Measurements from ENCODE around the gene ZNF787. TPM values are rescaled to one million over a fixed set of nuclear protein-coding genes. Genes with fewer than 3 reads are reported as not detected.

The ZNF787 gene
- total RNA-seq, 4 donors from 2014 or later, result 24.9 to 53.1 (median 27.4) TPM

GRCh38 chr19:56113074-56113632, 7.9 kb downstream of the ZNF787 start:
- WGBS, 2 donors (ENCODE audit: low coverage in 1 of 2), result 69% methylated on average over 20 of the region's 20 CpGs; no CpG with 5 or more reads in 1 of the 2 donors
- H3K27ac ChIP-seq, result peak overlapping the region in 3 of 4 donors; percentile 81 to 84 (median 82)
- no peaks in the 10 kb centered on the region for H3K9me3 ChIP-seq
- no peak for DNase-seq
- no peak overlapping the region for H3K4me3 ChIP-seq
- intact Hi-C loops (cut with DNase I; ENCODE audit: low total_unique reads) (no loop called here), in situ Hi-C loops (cut with MboI; ENCODE audit: low pct_ligation_motif_present in 1 of 4, low pct_unique_long_range_greater_than_20kb in 1 of 4, low sequenced_read_pairs in 3 of 4) (no loop called here)
- H3K4me1 ChIP-seq, result peaks cover 61 to 86% (median 66%) of the 10 kb centered on the region in 4 donors
- no peaks in the 10 kb centered on the region for H3K36me3 ChIP-seq
- no peak for TF ChIP-seq POLR2AphosphoS5 (IDR thresholded peaks at IDR 0.05)
- TF ChIP-seq POLR2A (IDR thresholded peaks at IDR 0.05), result no peak
- TF ChIP-seq EP300 (IDR thresholded peaks at IDR 0.05; ENCODE audit: low read depth), result no peak
- no peak for TF ChIP-seq CTCF (IDR thresholded peaks at IDR 0.05)
- H3K27me3 ChIP-seq, result no peaks in the 10 kb centered on the region

GRCh38 chr19:56112313-56112709, 8.8 kb downstream of the ZNF787 start:
- Histone ChIP-seq H3K4me3 (no peak overlapping the region), H3K36me3 (no peaks in the 10 kb centered on the region), H3K27ac (peak overlapping the region; percentile 71 to 84 (median 82)), H3K4me1 (peaks cover 60 to 86% (median 64%) of the 10 kb centered on the region in 4 donors), H3K27me3 (no peaks in the 10 kb centered on the region), H3K9me3 (no peaks in the 10 kb centered on the region)
- no peak for DNase-seq
- intact Hi-C loops (cut with DNase I; ENCODE audit: low total_unique reads), result no loop called here
- WGBS, 2 donors (ENCODE audit: low coverage in 1 of 2), result 50 to 62% methylated on average over 4 to 10 of the region's 10 CpGs
- in situ Hi-C loops (cut with MboI; ENCODE audit: low pct_ligation_motif_present in 1 of 4, low pct_unique_long_range_greater_than_20kb in 1 of 4, low sequenced_read_pairs in 3 of 4), result no loop called here
- TF ChIP-seq POLR2AphosphoS5 (IDR thresholded peaks at IDR 0.05), result no peak

- H3K36me3 ChIP-seq, result no peaks in the 10 kb centered on the region
- peak overlapping the region in 1 of 4 donors; percentile 2 for H3K4me3 ChIP-seq
- H3K27me3 ChIP-seq, result no peaks in the 10 kb centered on the region
- peak; percentile 86 for DNase-seq
- peak overlapping the region; percentile 71 to 84 (median 82) for H3K27ac ChIP-seq
- peaks cover 62 to 86% (median 66%) of the 10 kb centered on the region in 4 donors for H3K4me1 ChIP-seq
- no peaks in the 10 kb centered on the region for H3K9me3 ChIP-seq
- in situ Hi-C loops (cut with MboI; ENCODE audit: low pct_ligation_motif_present in 1 of 4, low pct_unique_long_range_greater_than_20kb in 1 of 4, low sequenced_read_pairs in 3 of 4) (no loop called here), intact Hi-C loops (cut with DNase I; ENCODE audit: low total_unique reads) (no loop called here)
- TF ChIP-seq EP300 (IDR thresholded peaks at IDR 0.05; ENCODE audit: low read depth) (no peak), CTCF (IDR thresholded peaks at IDR 0.05) (no peak), POLR2AphosphoS5 (IDR thresholded peaks at IDR 0.05) (peak in 2 of 3 donors; percentile 18 to 39), POLR2A (IDR thresholded peaks at IDR 0.05) (peak; percentile 30)
- 16 to 35% methylated on average over 6 to 21 of the region's 24 CpGs for WGBS, 2 donors (ENCODE audit: low coverage in 1 of 2)
These were observed 9.3 kb downstream of the ZNF787 start for GRCh38 chr19:56111601-56112312.

- no peaks in the 10 kb centered on the region for H3K27me3 ChIP-seq
- no peaks in the 10 kb centered on the region for H3K9me3 ChIP-seq
- H3K36me3 ChIP-seq, result no peaks in the 10 kb centered on the region
- TF ChIP-seq POLR2AphosphoS5 (IDR thresholded peaks at IDR 0.05) (peak in 1 of 3 donors; percentile 6), CTCF (IDR thresholded peaks at IDR 0.05) (no peak)
- peak overlapping the region; percentile 71 to 84 (median 82) for H3K27ac ChIP-seq
- in situ Hi-C loops (cut with MboI; ENCODE audit: low pct_ligation_motif_present in 1 of 4, low pct_unique_long_range_greater_than_20kb in 1 of 4, low sequenced_read_pairs in 3 of 4) (no loop called here), intact Hi-C loops (cut with DNase I; ENCODE audit: low total_unique reads) (no loop called here)
- peak; percentile 40 for DNase-seq
- 28% methylated on average over 8 of the region's 12 CpGs; no CpG with 5 or more reads in 1 of the 2 donors for WGBS, 2 donors (ENCODE audit: low coverage in 1 of 2)
- H3K4me3 ChIP-seq, result peak overlapping the region in 1 of 4 donors; percentile 2
- H3K4me1 ChIP-seq, result peaks cover 70 to 91% (median 75%) of the 10 kb centered on the region in 4 donors
These were observed 10.3 kb downstream of the ZNF787 start for GRCh38 chr19:56110515-56111448.
